ENCODE data around the gene ARMH4. TPM values are rescaled to one million over a fixed set of nuclear protein-coding genes. Genes with fewer than 3 reads are reported as not detected.

ARMH4 gene
- total and polyA plus RNA-seq, 4 donors, result 0.38 to 3.2 (median 0.54) TPM

GRCh38 chr14:58068306-58068705 is 83.7 kb downstream of the ARMH4 start:
- H3K27ac ChIP-seq (ENCODE audit: low read depth in 1 of 2, low read length in 2 of 2), result no peak overlapping the region
- H3K9ac ChIP-seq (ENCODE audit: low read depth in 1 of 2, low read length in 2 of 2), result no peak overlapping the region
- no peak for TF ChIP-seq EGR1 (IDR thresholded peaks at IDR 0.05; ENCODE audit: low read depth in 2 of 2)
- TF ChIP-seq GABPA (IDR thresholded peaks at IDR 0.05 in 1 of 2, conservative IDR thresholded peaks at IDR 0.05 in 1 of 2), result no peak
- TF ChIP-seq, protein P1, sequence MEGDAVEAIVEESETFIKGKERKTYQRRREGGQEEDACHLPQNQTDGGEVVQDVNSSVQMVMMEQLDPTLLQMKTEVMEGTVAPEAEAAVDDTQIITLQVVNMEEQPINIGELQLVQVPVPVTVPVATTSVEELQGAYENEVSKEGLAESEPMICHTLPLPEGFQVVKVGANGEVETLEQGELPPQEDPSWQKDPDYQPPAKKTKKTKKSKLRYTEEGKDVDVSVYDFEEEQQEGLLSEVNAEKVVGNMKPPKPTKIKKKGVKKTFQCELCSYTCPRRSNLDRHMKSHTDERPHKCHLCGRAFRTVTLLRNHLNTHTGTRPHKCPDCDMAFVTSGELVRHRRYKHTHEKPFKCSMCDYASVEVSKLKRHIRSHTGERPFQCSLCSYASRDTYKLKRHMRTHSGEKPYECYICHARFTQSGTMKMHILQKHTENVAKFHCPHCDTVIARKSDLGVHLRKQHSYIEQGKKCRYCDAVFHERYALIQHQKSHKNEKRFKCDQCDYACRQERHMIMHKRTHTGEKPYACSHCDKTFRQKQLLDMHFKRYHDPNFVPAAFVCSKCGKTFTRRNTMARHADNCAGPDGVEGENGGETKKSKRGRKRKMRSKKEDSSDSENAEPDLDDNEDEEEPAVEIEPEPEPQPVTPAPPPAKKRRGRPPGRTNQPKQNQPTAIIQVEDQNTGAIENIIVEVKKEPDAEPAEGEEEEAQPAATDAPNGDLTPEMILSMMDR (IDR thresholded peaks at IDR 0.05; ENCODE audit: low read depth, low read length, missing input control), result no peak
- no peak for TF ChIP-seq FOXA1 (IDR thresholded peaks at IDR 0.05)
- TF ChIP-seq, protein P2, sequence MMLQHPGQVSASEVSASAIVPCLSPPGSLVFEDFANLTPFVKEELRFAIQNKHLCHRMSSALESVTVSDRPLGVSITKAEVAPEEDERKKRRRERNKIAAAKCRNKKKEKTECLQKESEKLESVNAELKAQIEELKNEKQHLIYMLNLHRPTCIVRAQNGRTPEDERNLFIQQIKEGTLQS (IDR thresholded peaks at IDR 0.05), result no peak
- no peak for TF ChIP-seq JUND (IDR thresholded peaks at IDR 0.05)
- no peak for TF ChIP-seq HNF4A (conservative IDR thresholded peaks at IDR 0.05)
- no peak for TF ChIP-seq ZBTB33 (IDR thresholded peaks at IDR 0.05)
- no peak for TF ChIP-seq FOXA2 (IDR thresholded peaks at IDR 0.05)
- TF ChIP-seq HNF4G (IDR thresholded peaks at IDR 0.05), result no peak
- peaks cover 0 to 11% (median 6%) of the 10 kb centered on the region in 4 donors for H3K4me1 ChIP-seq (ENCODE audit: control insufficient read depth in 4 of 4, insufficient read depth in 4 of 4, low read length in 3 of 4)
- no peak for DNase-seq (ENCODE audit: low spot score)
- no peaks in the 10 kb centered on the region for H3K27me3 ChIP-seq (ENCODE audit: control insufficient read depth in 4 of 4, insufficient read depth in 4 of 4, low read length in 3 of 4)
- WGBS, result 91% methylated on average over 1 of the region's 1 CpG
- no peak overlapping the region for H3K4me3 ChIP-seq (ENCODE audit: low read depth in 1 of 3, low read length in 3 of 3)
- no peaks in the 10 kb centered on the region for H3K9me3 ChIP-seq (ENCODE audit: control insufficient read depth in 4 of 4, low read length in 3 of 4)
- no peaks in the 10 kb centered on the region for H3K36me3 ChIP-seq (ENCODE audit: control insufficient read depth in 4 of 4, insufficient read depth in 3 of 4, low read depth in 1 of 4, low read length in 3 of 4)

DNA sequence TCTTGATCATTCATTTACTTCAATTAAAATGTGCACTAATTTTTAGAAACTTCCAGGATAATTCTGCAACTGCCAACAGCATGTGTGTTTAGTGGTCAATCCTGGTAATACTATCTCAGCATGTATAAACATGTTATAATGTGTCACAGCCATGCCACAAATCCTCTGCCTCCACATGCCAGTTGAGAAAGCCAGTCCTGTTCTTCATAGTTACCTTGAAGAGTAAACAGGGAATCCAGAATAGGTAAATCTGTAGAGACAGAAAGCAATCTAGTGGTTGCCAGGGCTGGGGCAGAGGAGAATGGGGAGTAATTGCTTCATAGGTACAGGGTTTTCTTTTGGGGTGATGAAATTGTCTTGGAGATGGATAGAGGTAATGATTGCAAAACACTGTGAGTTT is 85.9 kb downstream of the ARMH4 start:
- Histone ChIP-seq H3K36me3 (ENCODE audit: control insufficient read depth in 4 of 4, insufficient read depth in 3 of 4, low read depth in 1 of 4, low read length in 3 of 4) (no peaks in the 10 kb centered on the region), H3K27ac (ENCODE audit: low read depth in 1 of 2, low read length in 2 of 2) (no peak overlapping the region), H3K4me3 (ENCODE audit: low read depth in 1 of 3, low read length in 3 of 3) (no peak overlapping the region), H3K9me3 (ENCODE audit: control insufficient read depth in 4 of 4, low read length in 3 of 4) (no peaks in the 10 kb centered on the region), H3K4me1 (ENCODE audit: control insufficient read depth in 4 of 4, insufficient read depth in 4 of 4, low read length in 3 of 4) (peaks cover 0 to under 1% (median 0%) of the 10 kb centered on the region in 4 donors), H3K9ac (ENCODE audit: low read depth in 1 of 2, low read length in 2 of 2) (no peak overlapping the region), H3K27me3 (ENCODE audit: control insufficient read depth in 4 of 4, insufficient read depth in 4 of 4, low read length in 3 of 4) (no peaks in the 10 kb centered on the region)
- TF ChIP-seq SP1 (IDR thresholded peaks at IDR 0.05) (no peak), RXRA (IDR thresholded peaks at IDR 0.05) (no peak), HNF4G (IDR thresholded peaks at IDR 0.05) (no peak), JUND (IDR thresholded peaks at IDR 0.05) (no peak), GABPA (IDR thresholded peaks at IDR 0.05 in 1 of 2, conservative IDR thresholded peaks at IDR 0.05 in 1 of 2) (no peak), EGR1 (IDR thresholded peaks at IDR 0.05; ENCODE audit: low read depth in 2 of 2) (no peak), REST (IDR thresholded peaks at IDR 0.05) (no peak), FOXA2 (IDR thresholded peaks at IDR 0.05) (no peak), TAF1 (conservative IDR thresholded peaks at IDR 0.05) (no peak), ZBTB33 (IDR thresholded peaks at IDR 0.05) (no peak), FOXA1 (IDR thresholded peaks at IDR 0.05) (no peak), YY1 (IDR thresholded peaks at IDR 0.05) (no peak), NR2F2 (IDR thresholded peaks at IDR 0.05) (no peak)
- TF ChIP-seq, protein P2 (IDR thresholded peaks at IDR 0.05), result no peak
- TF ChIP-seq, protein P3, sequence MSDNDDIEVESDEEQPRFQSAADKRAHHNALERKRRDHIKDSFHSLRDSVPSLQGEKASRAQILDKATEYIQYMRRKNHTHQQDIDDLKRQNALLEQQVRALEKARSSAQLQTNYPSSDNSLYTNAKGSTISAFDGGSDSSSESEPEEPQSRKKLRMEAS (IDR thresholded peaks at IDR 0.05), result no peak
- TF ChIP-seq, protein P1 (IDR thresholded peaks at IDR 0.05; ENCODE audit: low read depth, low read length, missing input control), result no peak
- DNase-seq (ENCODE audit: low spot score), result no peak

Measured in liver (tissue), 9 donors.